ENCODE results near the gene FGR.

Gene FGR

GRCh38 chr1:27572019-27572678 is 62.8 kb downstream of the FGR start:
- no peak for DNase-seq (ENCODE audit: low read depth, low spot score)
- H3K27ac ChIP-seq: peak overlapping the region; percentile 58

DNA sequence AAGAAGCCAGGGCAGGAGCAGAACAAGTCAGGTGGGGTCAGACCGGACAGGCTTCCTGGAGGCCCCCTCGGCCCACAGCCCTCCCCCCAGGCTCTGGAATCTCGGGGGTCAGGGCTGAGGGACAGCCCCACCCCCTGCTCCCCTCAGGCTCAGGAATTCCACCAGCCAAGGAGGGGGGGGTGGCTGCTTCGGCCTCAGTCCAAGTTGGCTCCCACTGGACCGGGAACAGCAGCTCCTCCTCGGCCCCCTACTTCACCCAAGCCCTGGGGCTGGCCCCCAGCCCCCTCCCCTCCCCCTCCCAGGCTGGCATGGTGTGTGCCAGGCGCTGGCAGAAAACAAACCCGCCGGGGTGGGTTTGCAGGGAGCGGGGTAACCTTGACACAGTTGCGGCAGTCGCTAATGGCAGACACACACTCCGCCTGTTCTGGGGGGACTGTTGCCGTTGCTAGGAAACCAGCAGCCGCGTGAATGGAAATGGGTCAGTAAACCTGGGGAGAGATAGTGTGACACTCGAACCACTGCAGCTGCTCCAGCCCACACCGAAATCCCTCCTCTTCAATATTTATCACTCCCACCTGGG is 63.5 kb downstream of the FGR start:
- H3K27ac ChIP-seq: peak overlapping the region; percentile 58
- DNase-seq (ENCODE audit: low read depth, low spot score): no peak

- peak overlapping the region; percentile 58 for H3K27ac ChIP-seq
- DNase-seq (ENCODE audit: low read depth, low spot score): no peak
These were observed 64.2 kb downstream of the FGR start for GRCh38 chr1:27570784-27571183.

DNA sequence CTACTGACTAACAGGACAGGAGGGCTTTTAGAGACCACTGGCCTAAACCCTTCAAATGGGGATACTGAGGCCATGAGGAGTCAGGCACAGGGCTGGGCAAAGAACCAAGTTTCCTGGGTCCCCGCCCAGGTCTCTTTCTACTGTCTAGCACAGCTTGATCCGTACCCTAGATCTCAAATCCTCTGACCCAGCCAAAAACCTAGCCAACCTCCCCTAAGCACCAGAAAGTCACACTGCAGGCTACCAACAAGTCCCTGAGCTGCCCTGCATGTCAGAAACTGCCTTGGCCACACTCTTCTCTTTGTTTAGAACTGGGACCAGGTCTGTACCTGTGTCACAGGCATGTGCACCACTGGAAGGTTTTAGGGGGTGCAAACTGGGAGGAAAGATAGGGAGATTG is 64.6 kb downstream of the FGR start:
- no peak for DNase-seq (ENCODE audit: low read depth, low spot score)
- peak overlapping the region; percentile 58 for H3K27ac ChIP-seq

GRCh38 chr1:27569506-27570291 is 65.3 kb downstream of the FGR start:
- peak overlapping the region; percentile 58 for H3K27ac ChIP-seq
- no peak for DNase-seq (ENCODE audit: low read depth, low spot score)

DNA sequence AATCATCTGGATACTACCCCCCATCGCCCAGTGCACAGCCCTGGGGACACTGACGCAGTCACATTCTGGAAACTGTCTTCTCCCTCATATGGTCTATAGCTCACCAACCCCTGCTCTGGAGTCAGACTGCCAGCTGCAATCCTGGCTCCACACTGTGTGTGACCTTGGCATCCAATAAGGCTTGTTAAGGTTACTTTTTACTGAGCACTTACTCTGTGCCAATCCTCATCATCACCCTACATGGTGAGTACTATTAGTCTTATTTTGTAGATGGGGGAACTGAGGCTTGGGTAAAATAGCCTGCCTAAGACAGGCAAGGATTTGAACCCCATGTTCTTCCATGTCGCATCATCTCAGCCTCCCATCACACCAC is 65.9 kb downstream of the FGR start:
- DNase-seq (ENCODE audit: low read depth, low spot score): no peak
- peak overlapping the region; percentile 58 for H3K27ac ChIP-seq

DNA sequence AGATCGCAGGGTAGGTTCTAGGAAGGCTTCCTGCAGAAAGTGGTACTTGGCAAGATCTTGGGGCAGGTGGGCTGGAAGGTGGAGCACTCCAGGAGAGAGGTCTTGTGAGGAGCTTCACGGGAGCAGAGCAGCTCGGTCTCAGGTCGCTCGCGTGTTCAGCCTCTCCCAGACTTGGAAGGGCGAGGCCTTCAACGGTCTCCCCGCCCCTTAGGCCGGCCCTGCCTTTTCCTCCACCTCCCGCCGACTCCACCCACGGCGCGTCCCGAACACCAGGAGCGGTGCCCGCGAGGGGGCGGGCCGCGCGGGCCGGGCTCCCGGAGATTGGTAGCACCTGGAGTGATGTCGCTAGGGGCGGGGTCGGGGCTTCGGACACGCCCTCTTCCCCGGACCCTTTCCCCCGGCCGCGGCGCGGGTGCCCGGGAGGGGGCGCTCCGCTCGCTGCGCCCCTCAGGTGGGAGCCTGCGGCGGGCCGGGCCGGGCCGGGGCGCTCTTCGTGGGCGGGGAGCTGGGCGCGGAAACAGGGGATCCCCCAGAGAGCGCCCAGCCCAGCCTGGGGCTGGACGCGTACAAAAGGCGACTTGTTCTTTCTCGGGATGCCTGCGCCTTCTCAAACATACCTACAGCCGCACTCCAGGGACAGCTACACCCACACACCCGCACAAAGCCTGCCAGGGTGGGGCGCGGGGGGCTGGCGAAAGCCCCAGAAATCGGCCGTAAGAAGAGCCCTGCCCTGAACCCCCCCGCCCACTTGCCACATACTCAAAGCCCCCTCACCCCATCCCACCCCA is 66.5 kb downstream of the FGR start:
- DNase-seq (ENCODE audit: low read depth, low spot score): peak; percentile 68
- peak overlapping the region; percentile 58 for H3K27ac ChIP-seq

DNA sequence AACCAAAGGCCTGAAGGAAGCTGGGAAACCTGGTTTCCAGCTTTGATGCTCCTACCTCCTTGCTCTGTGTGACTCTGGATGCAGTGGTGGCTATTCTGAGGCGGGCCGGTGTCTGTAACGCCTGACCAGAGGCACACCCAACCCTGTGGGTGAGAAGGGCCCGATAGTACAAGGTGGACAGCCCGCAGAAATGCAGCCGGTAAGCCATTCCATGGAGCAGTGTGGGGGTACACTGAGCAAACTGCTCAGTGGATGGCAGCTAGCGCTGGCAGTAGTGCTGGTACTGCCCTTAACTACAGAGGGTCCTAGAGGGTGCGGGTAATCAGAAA is 67.0 kb downstream of the FGR start:
- H3K27ac ChIP-seq: peak overlapping the region; percentile 58
- DNase-seq (ENCODE audit: low read depth, low spot score): no peak

DNA sequence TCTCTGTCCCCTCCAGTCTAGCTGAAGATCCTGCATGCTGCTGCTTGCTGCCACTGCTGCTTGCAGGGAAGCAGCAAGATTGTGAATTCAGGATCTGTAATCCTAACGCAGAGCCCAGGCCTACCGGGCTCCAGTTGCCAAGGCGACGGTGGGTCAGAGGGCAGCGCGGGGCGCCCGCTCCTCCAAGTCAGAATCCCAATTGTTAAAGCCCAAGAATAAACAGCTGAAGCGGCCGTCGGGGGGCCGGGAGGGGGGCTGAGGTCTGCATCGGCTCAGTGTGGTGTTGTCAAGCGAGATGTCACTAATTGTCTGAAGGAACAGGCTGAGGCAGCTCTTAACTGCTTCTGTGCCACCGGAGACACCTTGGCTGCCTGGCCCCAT is 67.8 kb downstream of the FGR start:
- H3K27ac ChIP-seq: no peak overlapping the region
- no peak for DNase-seq (ENCODE audit: low read depth, low spot score)

GRCh38 chr1:27566462-27567145 is 68.4 kb downstream of the FGR start:
- DNase-seq (ENCODE audit: low read depth, low spot score): no peak
- H3K27ac ChIP-seq: no peak overlapping the region

- peak overlapping the region; percentile 20 for H3K27ac ChIP-seq
- DNase-seq (ENCODE audit: low read depth, low spot score): no peak
These were observed 70.0 kb downstream of the FGR start for GRCh38 chr1:27564710-27565649.

DNA sequence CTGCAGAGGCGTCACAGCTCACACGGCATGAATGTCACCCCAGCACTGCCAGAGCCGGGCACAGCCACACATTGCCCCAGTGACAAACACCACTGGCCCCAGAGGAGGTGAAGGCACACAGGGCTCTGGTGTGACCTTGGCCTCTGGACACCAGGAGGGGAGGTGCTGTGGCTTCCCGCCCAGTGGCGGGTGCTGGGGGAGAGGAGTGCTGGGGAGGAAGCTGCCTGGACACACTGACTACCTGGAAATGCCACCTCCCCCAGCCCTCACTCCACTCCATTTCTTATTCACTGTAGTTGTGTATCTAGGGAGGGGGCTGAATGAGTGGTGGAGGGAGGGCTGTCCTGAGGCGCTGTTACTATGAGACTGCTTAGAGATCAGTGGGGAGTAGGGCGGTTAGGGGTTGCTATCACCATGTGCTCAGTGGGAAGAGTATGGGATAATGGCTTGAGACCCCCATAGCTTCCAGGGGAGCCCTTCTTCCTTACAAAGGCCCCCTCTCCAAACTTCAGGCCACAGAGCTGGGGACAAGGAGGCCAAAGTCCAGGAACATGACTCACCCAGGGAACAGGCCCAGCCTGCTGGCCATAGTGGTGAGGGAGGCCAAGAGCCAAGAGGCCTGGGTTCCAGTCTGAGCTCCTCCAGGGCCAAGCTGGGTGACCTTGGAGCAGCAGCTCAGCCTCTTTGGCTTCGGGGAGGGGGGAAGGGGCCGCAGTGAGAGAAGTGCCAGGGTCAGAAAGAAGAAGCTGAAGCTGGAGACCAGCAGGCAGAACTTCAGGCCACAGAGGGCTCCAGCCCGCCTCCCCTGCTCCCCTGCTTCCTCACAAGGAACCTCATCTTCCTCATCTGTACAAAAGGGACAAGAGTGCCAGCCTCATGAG is 71.2 kb downstream of the FGR start:
- H3K27ac ChIP-seq: peak overlapping the region; percentile 20

DNA sequence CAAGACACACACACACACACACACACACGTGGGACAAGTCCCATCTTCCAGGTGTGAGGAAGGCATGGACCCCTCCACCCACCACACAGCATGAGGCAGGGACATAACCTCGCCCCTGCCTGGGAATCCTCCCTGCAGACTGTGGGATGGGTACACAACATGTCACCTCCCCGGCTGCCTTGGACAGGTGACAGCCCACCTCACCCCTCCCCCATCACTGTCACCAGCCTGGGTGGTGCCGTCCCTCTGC is 71.7 kb downstream of the FGR start:
- H3K27ac ChIP-seq: no peak overlapping the region
- no peak for DNase-seq (ENCODE audit: low read depth, low spot score)

More for the DNA sequence above, 71.2 kb downstream of the FGR start:
- no peak for DNase-seq (ENCODE audit: low read depth, low spot score)

- no peak overlapping the region for H3K27ac ChIP-seq
- DNase-seq (ENCODE audit: low read depth, low spot score): no peak
These were observed 72.2 kb downstream of the FGR start for GRCh38 chr1:27562534-27563340.
